Heart left ventricle (tissue), 16 donors: ENCODE results near the gene MOB1A. TPM values are rescaled to one million over a fixed set of nuclear protein-coding genes. Genes with fewer than 3 reads are reported as not detected.

ENCODE experiments used
- ATAC-seq, 4 donors: fragments of 200-7000 bp; cut with Tn5 transposase; one replicate each; pipeline ENCODE4 v1.9.1; 2020 to 2022; ENCODE audit warnings: moderate library complexity in 4 of 4, mild to moderate bottlenecking in 3 of 4, moderate number of reproducible peaks in 1 of 4
- DNase-seq, 5 donors: peaks; one replicate each; pipeline ENCODE4 v3.0.0-alpha.2; 2020
- H3K27ac ChIP-seq, 12 donors: fragments of 200-600 bp; sonication (generic) in 4 of 12; one replicate each; pipeline versions ENCODE4 v1.5.0 to v1.8.0; 2016 to 2022; ENCODE audit warnings: mild to moderate bottlenecking in 2 of 12
- H3K27me3 ChIP-seq, 9 donors: fragments of 200-600 bp; sonication (generic) in 2 of 9; one replicate each; pipeline versions ENCODE4 v1.5.1 to v1.8.0; 2016 to 2022; ENCODE audit warnings: mild to moderate bottlenecking in 3 of 9
- H3K36me3 ChIP-seq, 9 donors: fragments of 200-600 bp; sonication (generic) in 2 of 9; one replicate each; pipeline versions ENCODE4 v1.5.0 to v1.8.0; 2018 to 2022; ENCODE audit warnings: mild to moderate bottlenecking in 2 of 9
- H3K4me1 ChIP-seq, 12 donors: fragments of 200-600 bp; sonication (generic) in 4 of 12; one replicate each; pipeline versions ENCODE4 v1.5.0 to v1.8.0; 2016 to 2022; ENCODE audit warnings: mild to moderate bottlenecking in 3 of 12
- H3K4me3 ChIP-seq, 12 donors: fragments of 200-600 bp; sonication (generic) in 4 of 12; one replicate each; pipeline versions ENCODE4 v1.5.0 to v1.8.0; 2017 to 2022; ENCODE audit warnings: mild to moderate bottlenecking in 9 of 12, moderate library complexity in 4 of 12
- H3K9me3 ChIP-seq, 12 donors: fragments of 200-600 bp; sonication (generic) in 4 of 12; one replicate each; pipeline versions ENCODE4 v1.5.0 to v1.8.0; 2016 to 2022; ENCODE audit warnings: mild to moderate bottlenecking in 1 of 12
- POLR2A ChIP-seq, 2 donors: fragments of 450-650 bp; IDR thresholded peaks; one replicate each; pipeline ENCODE4 v1.6.1; 2017; ENCODE audit warnings: antibody characterized with exemption in 2 of 2, mild to moderate bottlenecking in 2 of 2, moderate library complexity in 2 of 2
- WGBS, 4 donors: extraction: QIAGEN DNeasy Blood & Tissue Kit in 2 of 4; methylation state at CpG; one replicate each; pipeline versions ENCODE4 v1.1.5 to v1.1.7; 2013 to 2018; 5-methylcytosine and 5-hydroxymethylcytosine counted together
- intact Hi-C, 10 donors: fragments of 100-400 bp; cut with DNase I; formaldehyde crosslinking; loops; one replicate each; pipeline versions ENCODE4 v1.11.1 to v1.14.2; 2022
- polyA plus RNA-seq, 2 donors: library from polyadenylated mRNA; stranded (reverse); fragments of 200-250 nt; gene quantifications; one replicate each; pipeline ENCODE4 v1.2.3, GENCODE V29; 2013
- total RNA-seq, 9 donors: library from RNA; depleted of rRNA in 2 of 9; stranded (reverse); fragments of >200 nt in 2 of 9; fragmentation: NEBNext Ultra II Directional in 3 of 9; extraction: Animal tissue kit (Norgen Biotek cat#: 25700) in 3 of 9; gene quantifications; one replicate each; pipeline versions ENCODE4 v1.1.0 to v1.2.4, GENCODE V29; 2016 to 2023
- TF ChIP-seq, protein P1 (sequence below), 12 donors: fragments of 200-600 bp; sonication (generic) in 4 of 12; IDR thresholded peaks; one replicate each; pipeline versions ENCODE4 v1.5.0 to v1.8.0; 2018 to 2022; ENCODE audit warnings: antibody characterized with exemption in 12 of 12, mild to moderate bottlenecking in 5 of 12
- donor health status: ischemic (EF 13 %, LVEDD 7.1; RV severe dilation, severe dysfunction).
- donor health status: healthy with polysubstance abuse.
- donor health status: DM: no; HTN: yes; CAD: no.
- donor health status: DM: no; HTN: no; CAD: no.
- donor health status: ischemic (EF 25% LVEDD 6.9; RV normal size, moderate dysfunction).
- donor health status: ischemic (EF 25% LVEDD 5.7; RV mildly dilated, moderate dysfunction).
- donor health status: healthy.
- donor health status: DM: yes; HTN: yes; CAD: no.
- donor health status: ischemic (EF 35%, LVEDD 5.7; RV mildly dilated, moderate dysfunction).
- donor health status: nonischemic (EF 11% LVEDD 7.7; RV severe dilation, severe dysfunction).
- donor health status: DM: yes; HTN: yes; CAD: no.
- donor health status: PGD.
- donor health status: ischemic (EF 29% LVEDD 5.4; RV normal size, mild dysfunction).
- donor health status: nonischemic (EF 23%, LVEDD 6.1; RV moderate dilation, normal function).

Gene MOB1A
- total and polyA plus RNA-seq, 11 donors, result 15.0 to 104 (median 53.5) TPM

GRCh38 chr2:74168739-74169138 is 9.9 kb downstream of the MOB1A start:
- H3K27ac ChIP-seq, result no peak overlapping the region
- DNase-seq, result no peak
- no peak for ATAC-seq
- H3K4me1 ChIP-seq, result peaks cover 0 to 17% (median 0%) of the 10 kb centered on the region in 12 donors
- H3K9me3 ChIP-seq, result peaks cover 0 to 9% (median 0%) of the 10 kb centered on the region in 12 donors
- peaks cover 0 to 92% (median 87%) of the 10 kb centered on the region in 9 donors for H3K36me3 ChIP-seq
- WGBS, 4 donors, result 64 to 74% (median 69%) methylated on average over 2 of the region's 2 CpGs
- TF ChIP-seq, protein P1, sequence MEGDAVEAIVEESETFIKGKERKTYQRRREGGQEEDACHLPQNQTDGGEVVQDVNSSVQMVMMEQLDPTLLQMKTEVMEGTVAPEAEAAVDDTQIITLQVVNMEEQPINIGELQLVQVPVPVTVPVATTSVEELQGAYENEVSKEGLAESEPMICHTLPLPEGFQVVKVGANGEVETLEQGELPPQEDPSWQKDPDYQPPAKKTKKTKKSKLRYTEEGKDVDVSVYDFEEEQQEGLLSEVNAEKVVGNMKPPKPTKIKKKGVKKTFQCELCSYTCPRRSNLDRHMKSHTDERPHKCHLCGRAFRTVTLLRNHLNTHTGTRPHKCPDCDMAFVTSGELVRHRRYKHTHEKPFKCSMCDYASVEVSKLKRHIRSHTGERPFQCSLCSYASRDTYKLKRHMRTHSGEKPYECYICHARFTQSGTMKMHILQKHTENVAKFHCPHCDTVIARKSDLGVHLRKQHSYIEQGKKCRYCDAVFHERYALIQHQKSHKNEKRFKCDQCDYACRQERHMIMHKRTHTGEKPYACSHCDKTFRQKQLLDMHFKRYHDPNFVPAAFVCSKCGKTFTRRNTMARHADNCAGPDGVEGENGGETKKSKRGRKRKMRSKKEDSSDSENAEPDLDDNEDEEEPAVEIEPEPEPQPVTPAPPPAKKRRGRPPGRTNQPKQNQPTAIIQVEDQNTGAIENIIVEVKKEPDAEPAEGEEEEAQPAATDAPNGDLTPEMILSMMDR (IDR thresholded peaks at IDR 0.05), result no peak
- no peak for TF ChIP-seq POLR2A (IDR thresholded peaks at IDR 0.05)
- intact Hi-C loops, result no loop called here
- no peak overlapping the region for H3K4me3 ChIP-seq
- no peaks in the 10 kb centered on the region for H3K27me3 ChIP-seq

- H3K27me3 ChIP-seq, result no peaks in the 10 kb centered on the region
- 94 to 100% (median 98%) methylated on average over 1 of the region's 1 CpG for WGBS, 4 donors
- no peak overlapping the region for H3K4me3 ChIP-seq
- H3K27ac ChIP-seq, result no peak overlapping the region
- H3K4me1 ChIP-seq, result no peaks in the 10 kb centered on the region
- intact Hi-C loops, result no loop called here
- DNase-seq, result no peak
- TF ChIP-seq, protein P1 (IDR thresholded peaks at IDR 0.05), result no peak
- TF ChIP-seq POLR2A (IDR thresholded peaks at IDR 0.05), result no peak
- no peak for ATAC-seq
- peaks cover 0 to 9% (median 0%) of the 10 kb centered on the region in 12 donors for H3K9me3 ChIP-seq
- H3K36me3 ChIP-seq, result peaks cover 0 to 100% (median 94%) of the 10 kb centered on the region in 9 donors
Observed at GRCh38 chr2:74164761-74165160, 13.9 kb downstream of the MOB1A start.

GRCh38 chr2:74162951-74163350 is 15.7 kb downstream of the MOB1A start:
- no peak for DNase-seq
- no peaks in the 10 kb centered on the region for H3K4me1 ChIP-seq
- TF ChIP-seq, protein P1 (IDR thresholded peaks at IDR 0.05), result no peak
- TF ChIP-seq POLR2A (IDR thresholded peaks at IDR 0.05), result no peak
- H3K4me3 ChIP-seq, result no peak overlapping the region
- peaks cover 0 to 9% (median 0%) of the 10 kb centered on the region in 12 donors for H3K9me3 ChIP-seq
- 88 to 91% (median 89%) methylated on average over 6 of the region's 6 CpGs for WGBS, 4 donors
- no peaks in the 10 kb centered on the region for H3K27me3 ChIP-seq
- intact Hi-C loops, result no loop called here
- H3K27ac ChIP-seq, result no peak overlapping the region
- peaks cover 0 to 100% (median 94%) of the 10 kb centered on the region in 9 donors for H3K36me3 ChIP-seq
- no peak for ATAC-seq

GRCh38 chr2:74155830-74156229 is 22.8 kb downstream of the MOB1A start:
- no peaks in the 10 kb centered on the region for H3K9me3 ChIP-seq
- H3K4me3 ChIP-seq, result no peak overlapping the region
- H3K27me3 ChIP-seq, result no peaks in the 10 kb centered on the region
- intact Hi-C loops, result loop anchor here in 1 of 10 donors (10.0 kb wide), 1 partner anchor 331 kb away; the partner anchor contains the start of gene STAMBP
- TF ChIP-seq, protein P1 (IDR thresholded peaks at IDR 0.05), result no peak
- no peak for TF ChIP-seq POLR2A (IDR thresholded peaks at IDR 0.05)
- peaks cover 0 to 100% (median 89%) of the 10 kb centered on the region in 9 donors for H3K36me3 ChIP-seq
- H3K27ac ChIP-seq, result no peak overlapping the region
- no peak for ATAC-seq
- DNase-seq, result no peak
- 85 to 93% (median 86%) methylated on average over 3 of the region's 3 CpGs for WGBS, 4 donors
- no peaks in the 10 kb centered on the region for H3K4me1 ChIP-seq
